H1 (cell line): ENCODE measurements around the gene SMPDL3B. TPM values are rescaled to one million over a fixed set of nuclear protein-coding genes. Genes with fewer than 3 reads are reported as not detected.
A peak's percentile ranks its signal among the peaks of the same experiment; 100 is the strongest.

Experiments used
- HDAC2 ChIP-seq, 2 experiments: fragments of 300-600 bp in 1 of 2; sonication (generic) in 1 of 2; IDR thresholded peaks; 2 replicates each; pipeline ENCODE4 v1.6.1; 2011 to 2012; ENCODE audit warnings: low read depth in 2 of 2, low read length in 2 of 2, mild to moderate bottlenecking in 2 of 2, moderate library complexity in 2 of 2, borderline replicate concordance in 1 of 2, inconsistent platforms in 1 of 2
- SIX5 ChIP-seq: IDR thresholded peaks from 2 replicates; pipeline ENCODE4 v1.6.1; 2011; ENCODE audit warnings: mild to moderate bottlenecking, low read depth, low read length
- SRF ChIP-seq: IDR thresholded peaks from 2 replicates; pipeline ENCODE4 v1.6.1; 2011; ENCODE audit warnings: mild to moderate bottlenecking, low read depth, low read length, moderate library complexity
- polyA plus RNA-seq, 7 experiments: library from polyadenylated mRNA; depleted of rRNA in 3 of 7; stranded (reverse) in 5 of 7; unstranded in 2 of 7; fragments of >200 nt in 5 of 7; fragments of 200-250 nt in 2 of 7; gene quantifications; 1 replicate in 5 of 7; 2 replicates in 1 of 7; 4 replicates in 1 of 7; pipeline versions ENCODE4 v1.2.1 to v1.2.3, GENCODE V29; 2011 to 2013; ENCODE audit warnings: missing spikeins in 2 of 7, mixed read lengths in 2 of 7
- total RNA-seq: library from RNA; stranded (reverse); fragmentation: NEBNext Ultra II Directional; extraction: Animal tissue kit (Norgen Biotek cat#: 25700); gene quantifications from 2 replicates; pipeline ENCODE4 v1.2.1, GENCODE V29; 2021
- TF ChIP-seq, protein P1 (sequence below): IDR thresholded peaks from 2 replicates; pipeline ENCODE4 v1.6.1; 2012; ENCODE audit warnings: inconsistent platforms

SMPDL3B gene
- total and polyA plus RNA-seq, 2 of the 8 experiments (the other 6 are each of a cell fraction or from before 2014, with no cell fraction given) = 54.7 to 143 TPM

DNA sequence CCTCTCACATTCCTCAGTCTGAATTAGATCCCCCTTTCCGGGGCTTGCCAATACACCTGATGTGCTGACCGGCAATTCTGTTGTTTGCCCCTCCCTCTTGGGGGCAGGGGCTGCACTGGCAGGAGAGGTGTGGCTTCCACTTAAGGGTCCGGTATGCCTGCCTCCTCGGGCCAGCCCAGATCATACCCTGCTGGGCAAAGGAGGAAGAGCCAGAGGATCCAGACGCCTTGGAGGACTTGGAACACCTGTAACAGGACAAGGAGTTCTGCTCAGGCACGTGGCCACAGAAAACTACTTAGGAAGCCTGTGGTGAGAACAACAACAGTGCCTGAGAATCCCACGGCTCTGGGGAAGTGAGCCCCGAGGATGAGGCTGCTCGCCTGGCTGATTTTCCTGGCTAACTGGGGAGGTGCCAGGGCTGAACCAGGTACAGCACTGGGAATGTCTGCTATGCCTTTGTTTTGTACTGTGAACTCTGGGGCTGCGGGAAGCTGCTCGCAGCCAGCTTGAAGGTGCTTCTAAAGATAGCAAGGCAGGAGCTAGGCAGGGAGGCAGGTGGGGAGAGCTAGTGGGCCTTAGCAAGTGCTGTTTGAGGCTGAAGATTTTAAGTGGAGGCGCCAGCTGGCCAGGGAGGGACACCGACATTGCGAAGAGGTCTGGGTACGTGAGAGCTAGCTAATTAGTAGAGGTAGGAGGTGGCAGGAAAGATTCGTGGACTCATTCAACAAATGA, at the start of gene SMPDL3B (continued):
- TF ChIP-seq SIX5 = no peak
- TF ChIP-seq HDAC2 (IDR thresholded peaks at IDR 0.05; ENCODE audit: borderline replicate concordance in 1 of 2, low read depth in 2 of 2, low read length in 2 of 2) = no peak
- TF ChIP-seq SRF = no peak
- TF ChIP-seq, protein P1, sequence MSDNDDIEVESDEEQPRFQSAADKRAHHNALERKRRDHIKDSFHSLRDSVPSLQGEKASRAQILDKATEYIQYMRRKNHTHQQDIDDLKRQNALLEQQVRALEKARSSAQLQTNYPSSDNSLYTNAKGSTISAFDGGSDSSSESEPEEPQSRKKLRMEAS = peak; percentile 92
